ENCODE data around the gene TYW5. TPM values are rescaled to one million over a fixed set of nuclear protein-coding genes. Genes with fewer than 3 reads are reported as not detected.

TYW5 gene, protein sequence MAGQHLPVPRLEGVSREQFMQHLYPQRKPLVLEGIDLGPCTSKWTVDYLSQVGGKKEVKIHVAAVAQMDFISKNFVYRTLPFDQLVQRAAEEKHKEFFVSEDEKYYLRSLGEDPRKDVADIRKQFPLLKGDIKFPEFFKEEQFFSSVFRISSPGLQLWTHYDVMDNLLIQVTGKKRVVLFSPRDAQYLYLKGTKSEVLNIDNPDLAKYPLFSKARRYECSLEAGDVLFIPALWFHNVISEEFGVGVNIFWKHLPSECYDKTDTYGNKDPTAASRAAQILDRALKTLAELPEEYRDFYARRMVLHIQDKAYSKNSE
- 10 to 100 TPM; 17.2 to 18.0 TPM for total RNA-seq
- 5.3 TPM for polyA plus RNA-seq (ENCODE audit: insufficient read depth, low read depth, low replicate concordance)
- long read RNA-seq, donor 1, full-length matches to known transcripts, result 2 of 2 reads
- long read RNA-seq, donor 1, partial matches to known transcripts, result 0 of 2 reads
- long read RNA-seq, donor 1, other reads (novel, unspliced or antisense), result 0 of 2 reads
- long read RNA-seq, donor 2, full-length matches to known transcripts, result 1 of 1 reads
- long read RNA-seq, donor 2, partial matches to known transcripts, result 0 of 1 reads
- long read RNA-seq, donor 2, other reads (novel, unspliced or antisense), result 0 of 1 reads

- intact Hi-C loops (cut with DNase I; ENCODE audit: low total_unique reads), result no loop called here
- Histone ChIP-seq H3K27me3 (no peaks in the 10 kb centered on the region), H3K27ac (peak within 1 kb of the TSS; percentile 89 to 92), H3K9me3 (no peaks in the 10 kb centered on the region), H3K4me3 (peak within 1 kb of the TSS; percentile 90 to 97), H3K36me3 (ENCODE audit: low read depth, missing control alignments) (no peaks in the 10 kb centered on the region), H3K4me1 (peaks cover 20% of the 10 kb centered on the region)
- peak; percentile 90 for DNase-seq
- no peak for TF ChIP-seq POLR2A (IDR thresholded peaks at IDR 0.05)
- TF ChIP-seq, protein P1, sequence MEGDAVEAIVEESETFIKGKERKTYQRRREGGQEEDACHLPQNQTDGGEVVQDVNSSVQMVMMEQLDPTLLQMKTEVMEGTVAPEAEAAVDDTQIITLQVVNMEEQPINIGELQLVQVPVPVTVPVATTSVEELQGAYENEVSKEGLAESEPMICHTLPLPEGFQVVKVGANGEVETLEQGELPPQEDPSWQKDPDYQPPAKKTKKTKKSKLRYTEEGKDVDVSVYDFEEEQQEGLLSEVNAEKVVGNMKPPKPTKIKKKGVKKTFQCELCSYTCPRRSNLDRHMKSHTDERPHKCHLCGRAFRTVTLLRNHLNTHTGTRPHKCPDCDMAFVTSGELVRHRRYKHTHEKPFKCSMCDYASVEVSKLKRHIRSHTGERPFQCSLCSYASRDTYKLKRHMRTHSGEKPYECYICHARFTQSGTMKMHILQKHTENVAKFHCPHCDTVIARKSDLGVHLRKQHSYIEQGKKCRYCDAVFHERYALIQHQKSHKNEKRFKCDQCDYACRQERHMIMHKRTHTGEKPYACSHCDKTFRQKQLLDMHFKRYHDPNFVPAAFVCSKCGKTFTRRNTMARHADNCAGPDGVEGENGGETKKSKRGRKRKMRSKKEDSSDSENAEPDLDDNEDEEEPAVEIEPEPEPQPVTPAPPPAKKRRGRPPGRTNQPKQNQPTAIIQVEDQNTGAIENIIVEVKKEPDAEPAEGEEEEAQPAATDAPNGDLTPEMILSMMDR (IDR thresholded peaks at IDR 0.05), result peak in 2 of 3 experiments; percentile 20 to 31
- WGBS, 2 donors, result 0% methylated on average over 21 to 48 of the region's 64 CpGs
Measured at GRCh38 chr2:199955339-199956061, at the start of gene TYW5, which contains the start of gene MAIP1. Gene TYW5, minus strand, starts transcription at chr2:199955491. Its CDS starts 21 bp downstream, at chr2:199955470. Gene MAIP1, plus strand, starts transcription at chr2:199955582. Its CDS starts 217 bp downstream, at chr2:199955799.

DNA sequence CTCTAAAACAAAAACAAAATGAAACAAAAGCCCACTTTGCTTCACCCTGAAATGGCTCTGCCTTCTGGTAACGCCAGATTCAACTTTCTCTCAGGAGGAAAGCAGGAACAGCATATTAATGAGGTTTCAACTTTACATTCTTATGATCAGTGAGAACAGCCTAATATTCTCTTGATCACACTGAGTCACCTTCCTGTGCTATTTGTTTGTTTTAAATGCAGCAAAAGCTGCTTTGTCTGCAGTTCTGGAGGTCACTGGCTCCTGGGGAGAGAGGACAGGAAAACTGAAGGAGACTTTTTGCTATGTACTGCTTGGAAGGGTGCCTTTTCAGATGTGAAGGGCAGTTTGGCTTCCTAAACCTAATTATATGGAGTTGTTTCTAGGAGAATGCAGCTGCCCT is 48.2 kb upstream of the TYW5 start:
- no peak for DNase-seq
- WGBS, 2 donors, result 36 to 50% methylated on average over 1 of the region's 1 CpG
- Histone ChIP-seq H3K4me3 (no peak overlapping the region), H3K4me1 (peaks cover 4% of the 10 kb centered on the region), H3K27ac (no peak overlapping the region), H3K36me3 (ENCODE audit: low read depth, missing control alignments) (no peaks in the 10 kb centered on the region), H3K27me3 (no peaks in the 10 kb centered on the region), H3K9me3 (no peaks in the 10 kb centered on the region)
- TF ChIP-seq, protein P1 (IDR thresholded peaks at IDR 0.05), result no peak
- no peak for TF ChIP-seq POLR2A (IDR thresholded peaks at IDR 0.05)
- intact Hi-C loops (cut with DNase I; ENCODE audit: low total_unique reads), result no loop called here

GRCh38 chr2:200000444-200001163 is 45.3 kb upstream of the TYW5 start:
- no peaks in the 10 kb centered on the region for H3K36me3 ChIP-seq (ENCODE audit: low read depth, missing control alignments)
- intact Hi-C loops (cut with DNase I; ENCODE audit: low total_unique reads), result no loop called here

DNA sequence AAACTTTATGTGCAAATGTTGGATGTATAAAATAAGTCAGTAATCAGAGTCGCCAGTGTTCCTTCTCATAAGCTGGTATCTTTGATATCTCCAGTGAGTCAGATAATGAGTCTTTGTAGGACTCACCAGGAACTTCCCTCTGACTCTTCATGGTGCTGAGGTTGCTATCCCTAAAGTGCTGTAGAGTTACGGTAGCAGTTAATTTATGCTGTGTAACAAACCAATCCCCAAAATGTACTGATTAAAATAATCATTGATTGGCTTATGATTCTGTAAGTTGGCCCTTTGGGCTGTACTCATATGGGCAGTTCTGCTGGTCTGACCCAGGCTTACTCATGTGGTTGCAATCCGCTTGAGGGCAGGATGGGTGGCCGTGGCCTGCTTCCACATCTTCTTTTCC is 43.9 kb upstream of the TYW5 start:
- peaks cover 4% of the 10 kb centered on the region for H3K4me1 ChIP-seq
- H3K9me3 ChIP-seq, result no peaks in the 10 kb centered on the region
- H3K27ac ChIP-seq, result no peak overlapping the region
- TF ChIP-seq, protein P1 (IDR thresholded peaks at IDR 0.05), result no peak
- no peak for TF ChIP-seq POLR2A (IDR thresholded peaks at IDR 0.05)
- intact Hi-C loops (cut with DNase I; ENCODE audit: low total_unique reads), result no loop called here
- H3K4me3 ChIP-seq, result no peak overlapping the region
- H3K36me3 ChIP-seq (ENCODE audit: low read depth, missing control alignments), result no peaks in the 10 kb centered on the region
- 84 to 93% methylated on average over 4 of the region's 4 CpGs for WGBS, 2 donors
- no peak for DNase-seq
- H3K27me3 ChIP-seq, result no peaks in the 10 kb centered on the region

More at GRCh38 chr2:200000444-200001163, 45.3 kb upstream of the TYW5 start:
- 85 to 90% methylated on average over 2 of the region's 2 CpGs for WGBS, 2 donors
- TF ChIP-seq, protein P1 (IDR thresholded peaks at IDR 0.05), result no peak
- no peak for TF ChIP-seq POLR2A (IDR thresholded peaks at IDR 0.05)
- Histone ChIP-seq H3K9me3 (no peaks in the 10 kb centered on the region), H3K27ac (no peak overlapping the region), H3K4me1 (peaks cover 4% of the 10 kb centered on the region), H3K27me3 (no peaks in the 10 kb centered on the region), H3K4me3 (no peak overlapping the region)
- DNase-seq, result no peak

Measured in testis (tissue), 5 donors.